CD4-positive, CD25-positive, alpha-beta regulatory T cell (primary cell): Measurements from ENCODE around the gene ENAM. TPM values are rescaled to one million over a fixed set of nuclear protein-coding genes. Genes with fewer than 3 reads are reported as not detected.

Experiments
- ATAC-seq, 2 donors: fragments of 150-1000 bp; cut with Tn5 transposase; one replicate each; pipeline ENCODE4 v1.10.0; 2021; ENCODE audit warnings: low read depth in 2 of 2, moderate number of reproducible peaks in 2 of 2, moderate library complexity in 1 of 2
- DNase-seq, 3 donors: peaks; one replicate each; pipeline versions ENCODE4 v3.0.0 to v3.0.0-alpha.2; 2012 to 2022; ENCODE audit warnings: mixed read lengths in 1 of 3
- H3K27ac ChIP-seq: one replicate; pipeline ENCODE4 v1.7.0; 2013; ENCODE audit warnings: mild to moderate bottlenecking, low read length; ENCODE audit not compliant: insufficient read depth, poor library complexity, severe bottlenecking
- H3K27me3 ChIP-seq: one replicate; pipeline ENCODE4 v1.7.0; 2013; ENCODE audit warnings: low read length; ENCODE audit not compliant: control insufficient read depth, insufficient read depth
- H3K36me3 ChIP-seq: one replicate; pipeline ENCODE4 v1.7.0; 2013; ENCODE audit warnings: mild to moderate bottlenecking, low read length, moderate library complexity; ENCODE audit not compliant: control insufficient read depth, insufficient read depth
- H3K4me1 ChIP-seq: 2 replicates; pipeline ENCODE4 v1.7.0; 2013; ENCODE audit warnings: mild to moderate bottlenecking, low read length; ENCODE audit not compliant: insufficient read depth, control insufficient read depth, poor library complexity, severe bottlenecking
- H3K4me3 ChIP-seq: one replicate; pipeline ENCODE4 v1.7.0; 2013; ENCODE audit warnings: low read depth, mild to moderate bottlenecking, low read length, moderate library complexity
- H3K9me3 ChIP-seq, 2 experiments: 1 replicate in 1 of 2; 2 replicates in 1 of 2; pipeline ENCODE4 v1.7.0; 2013; ENCODE audit warnings: low read length in 2 of 2, mild to moderate bottlenecking in 1 of 2, moderate library complexity in 1 of 2; ENCODE audit not compliant: control insufficient read depth in 2 of 2
- H3K27ac Mint-ChIP-seq, 3 donors: one replicate each; pipeline ENCODE4 v1.8.0; 2020 to 2022; ENCODE audit warnings: mild to moderate bottlenecking in 3 of 3, mixed read lengths in 3 of 3, moderate library complexity in 2 of 3
- H3K27me3 Mint-ChIP-seq: one replicate; pipeline ENCODE4 v1.8.0; 2022; ENCODE audit warnings: mild to moderate bottlenecking, mixed read lengths
- H3K36me3 Mint-ChIP-seq: one replicate; pipeline ENCODE4 v1.8.0; 2020; ENCODE audit warnings: mixed read lengths
- H3K4me1 Mint-ChIP-seq, 4 donors: one replicate each; pipeline ENCODE4 v1.8.0; 2020 to 2022; ENCODE audit warnings: mixed read lengths in 4 of 4, mild to moderate bottlenecking in 1 of 4
- H3K4me3 Mint-ChIP-seq, 4 donors: one replicate each; pipeline ENCODE4 v1.8.0; 2020 to 2022; ENCODE audit warnings: mild to moderate bottlenecking in 4 of 4, mixed read lengths in 4 of 4, moderate library complexity in 3 of 4
- H3K9me3 Mint-ChIP-seq, 7 donors: one replicate each; pipeline ENCODE4 v1.8.0; 2020 to 2022; ENCODE audit warnings: mixed read lengths in 7 of 7, mild to moderate bottlenecking in 3 of 7, moderate library complexity in 2 of 7
- polyA plus RNA-seq, 4 donors: library from polyadenylated mRNA; unstranded; fragments of 300-500 nt; fragmentation: Illumina TruSeq; gene quantifications; one replicate each; pipeline ENCODE4 v1.2.3, GENCODE V29; 2021
- total RNA-seq: library from RNA; stranded (reverse); gene quantifications from one replicate; pipeline ENCODE4 v1.2.3, GENCODE V29; 2022

The ENAM gene
- total and polyA plus RNA-seq, 5 donors from 2014 or later: not detected

DNA sequence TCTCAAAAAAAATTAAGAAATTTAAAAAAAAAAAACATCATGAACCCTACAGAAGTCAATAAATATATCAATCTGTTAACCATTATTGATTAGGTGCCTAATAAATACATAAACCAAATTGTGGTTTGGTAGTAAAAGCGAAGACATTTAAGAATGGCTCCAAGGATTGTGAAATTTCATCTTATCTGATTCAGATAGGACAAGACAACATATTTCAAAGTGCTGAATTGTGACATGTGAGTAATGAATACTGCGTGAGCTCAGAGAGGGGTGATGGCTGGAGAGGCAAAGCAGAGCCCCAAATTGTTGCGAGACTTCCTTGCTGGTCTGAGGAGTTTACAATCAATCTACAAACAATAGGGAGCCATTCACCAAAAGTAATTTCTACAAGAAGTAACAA, 28.2 kb upstream of the ENAM start:
- Mint-ChIP-seq H3K4me1 (no peaks in the 10 kb centered on the region), H3K27ac (no peak overlapping the region), H3K27me3 (peaks cover 11% of the 10 kb centered on the region), H3K36me3 (no peaks in the 10 kb centered on the region), H3K4me3 (no peak overlapping the region), H3K9me3 (no peaks in the 10 kb centered on the region)
- no peak for DNase-seq
- Histone ChIP-seq H3K9me3 (no peaks in the 10 kb centered on the region), H3K27me3 (peaks cover 4% of the 10 kb centered on the region), H3K36me3 (no peaks in the 10 kb centered on the region), H3K4me3 (no peak overlapping the region), H3K27ac (no peak overlapping the region), H3K4me1 (no peaks in the 10 kb centered on the region)
- ATAC-seq: no peak

- Histone ChIP-seq H3K27ac (no peak overlapping the region), H3K4me3 (no peak overlapping the region), H3K27me3 (peaks cover 4% of the 10 kb centered on the region), H3K9me3 (no peaks in the 10 kb centered on the region), H3K36me3 (no peaks in the 10 kb centered on the region), H3K4me1 (no peaks in the 10 kb centered on the region)
- ATAC-seq (no peak), DNase-seq (no peak)
- no peak overlapping the region for H3K4me3 Mint-ChIP-seq
- peaks cover 16% of the 10 kb centered on the region for H3K27me3 Mint-ChIP-seq
- no peaks in the 10 kb centered on the region for H3K36me3 Mint-ChIP-seq
- H3K27ac Mint-ChIP-seq: no peak overlapping the region
- no peaks in the 10 kb centered on the region for H3K9me3 Mint-ChIP-seq
- no peaks in the 10 kb centered on the region for H3K4me1 Mint-ChIP-seq
These were observed 27.6 kb upstream of the ENAM start for GRCh38 chr4:70600977-70601376.

- H3K9me3 ChIP-seq: no peaks in the 10 kb centered on the region
- Mint-ChIP-seq H3K36me3 (no peaks in the 10 kb centered on the region), H3K27me3 (peaks cover 16% of the 10 kb centered on the region), H3K4me1 (no peaks in the 10 kb centered on the region), H3K4me3 (no peak overlapping the region), H3K9me3 (no peaks in the 10 kb centered on the region), H3K27ac (no peak overlapping the region)
- DNase-seq (peak; percentile 45 to 78 (median 63)), ATAC-seq (peak; percentile 68 to 77)
- no peak overlapping the region for H3K27ac ChIP-seq
- H3K27me3 ChIP-seq: peaks cover 4% of the 10 kb centered on the region
- H3K4me3 ChIP-seq: no peak overlapping the region
- no peaks in the 10 kb centered on the region for H3K36me3 ChIP-seq
- H3K4me1 ChIP-seq: no peaks in the 10 kb centered on the region
These were observed 27.0 kb upstream of the ENAM start for GRCh38 chr4:70601422-70602039.

DNA sequence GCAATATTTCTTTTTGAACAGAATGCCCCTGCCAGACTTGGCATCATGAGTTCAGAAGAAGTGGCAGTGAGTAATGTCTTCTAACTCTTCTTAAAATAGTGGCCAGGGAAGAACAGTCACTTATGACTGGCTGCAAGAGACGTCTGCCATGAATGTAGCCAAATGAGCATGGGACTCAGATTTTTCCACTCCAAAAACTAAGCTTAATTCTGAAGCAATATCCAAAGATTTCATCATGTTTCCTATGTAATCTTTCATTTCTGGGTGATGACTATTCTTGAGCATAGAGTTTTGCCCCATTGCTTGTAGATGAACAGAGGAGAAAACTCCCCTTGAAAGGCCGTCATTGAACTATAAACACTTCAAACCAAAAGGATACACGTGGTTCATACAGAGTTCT, 24.7 kb upstream of the ENAM start:
- H3K4me3 ChIP-seq: no peak overlapping the region
- ATAC-seq (no peak), DNase-seq (no peak)
- no peak overlapping the region for H3K27ac Mint-ChIP-seq
- H3K36me3 ChIP-seq: no peaks in the 10 kb centered on the region
- no peak overlapping the region for H3K4me3 Mint-ChIP-seq
- no peaks in the 10 kb centered on the region for H3K9me3 ChIP-seq
- no peaks in the 10 kb centered on the region for H3K4me1 Mint-ChIP-seq
- H3K27me3 Mint-ChIP-seq: peaks cover 11% of the 10 kb centered on the region
- H3K27me3 ChIP-seq: no peaks in the 10 kb centered on the region
- H3K36me3 Mint-ChIP-seq: no peaks in the 10 kb centered on the region
- no peaks in the 10 kb centered on the region for H3K9me3 Mint-ChIP-seq
- no peak overlapping the region for H3K27ac ChIP-seq
- no peaks in the 10 kb centered on the region for H3K4me1 ChIP-seq

DNA sequence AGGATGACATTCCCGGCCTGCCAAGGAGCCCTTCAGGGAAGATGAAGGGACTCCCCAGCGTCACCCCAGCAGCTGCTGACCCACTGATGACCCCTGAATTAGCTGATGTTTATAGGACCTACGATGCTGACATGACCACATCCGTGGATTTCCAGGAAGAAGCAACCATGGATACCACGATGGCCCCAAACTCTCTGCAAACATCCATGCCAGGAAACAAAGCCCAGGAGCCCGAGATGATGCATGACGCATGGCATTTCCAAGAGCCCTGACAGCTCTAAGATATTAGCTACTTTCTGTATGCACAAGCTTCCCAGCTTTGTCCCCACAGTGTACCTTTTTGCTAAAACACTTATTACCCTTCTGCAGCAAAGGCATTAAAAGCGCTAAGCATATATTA, 22.1 kb upstream of the ENAM start:
- Histone ChIP-seq H3K27me3 (peaks cover 3% of the 10 kb centered on the region), H3K4me3 (no peak overlapping the region), H3K27ac (no peak overlapping the region), H3K9me3 (no peaks in the 10 kb centered on the region), H3K4me1 (no peaks in the 10 kb centered on the region), H3K36me3 (no peaks in the 10 kb centered on the region)
- no peaks in the 10 kb centered on the region for H3K9me3 Mint-ChIP-seq
- H3K4me3 Mint-ChIP-seq: no peak overlapping the region
- H3K4me1 Mint-ChIP-seq: no peaks in the 10 kb centered on the region
- H3K36me3 Mint-ChIP-seq: no peaks in the 10 kb centered on the region
- no peak for DNase-seq
- no peak overlapping the region for H3K27ac Mint-ChIP-seq
- peaks cover 21% of the 10 kb centered on the region for H3K27me3 Mint-ChIP-seq
- no peak for ATAC-seq

GRCh38 chr4:70607334-70607853, 21.1 kb upstream of the ENAM start:
- no peaks in the 10 kb centered on the region for H3K4me1 Mint-ChIP-seq
- H3K4me3 Mint-ChIP-seq: no peak overlapping the region
- H3K9me3 Mint-ChIP-seq: no peaks in the 10 kb centered on the region
- no peak overlapping the region for H3K27ac ChIP-seq
- no peaks in the 10 kb centered on the region for H3K9me3 ChIP-seq
- no peaks in the 10 kb centered on the region for H3K36me3 ChIP-seq
- no peak overlapping the region for H3K27ac Mint-ChIP-seq
- DNase-seq (no peak), ATAC-seq (no peak)
- H3K36me3 Mint-ChIP-seq: no peaks in the 10 kb centered on the region
- no peaks in the 10 kb centered on the region for H3K4me1 ChIP-seq
- peaks cover 3% of the 10 kb centered on the region for H3K27me3 ChIP-seq
- no peak overlapping the region for H3K4me3 ChIP-seq
- H3K27me3 Mint-ChIP-seq: peaks cover 28% of the 10 kb centered on the region

GRCh38 chr4:70608324-70608723, 20.2 kb upstream of the ENAM start:
- peaks cover 8% of the 10 kb centered on the region for H3K27me3 ChIP-seq
- DNase-seq (no peak), ATAC-seq (no peak)
- no peak overlapping the region for H3K4me3 Mint-ChIP-seq
- H3K9me3 ChIP-seq: no peaks in the 10 kb centered on the region
- H3K27ac ChIP-seq: no peak overlapping the region
- no peaks in the 10 kb centered on the region for H3K36me3 ChIP-seq
- no peaks in the 10 kb centered on the region for H3K9me3 Mint-ChIP-seq
- no peak overlapping the region for H3K4me3 ChIP-seq
- H3K27me3 Mint-ChIP-seq: peaks cover 37% of the 10 kb centered on the region
- H3K36me3 Mint-ChIP-seq: no peaks in the 10 kb centered on the region
- H3K4me1 Mint-ChIP-seq: peaks cover 0 to 4% (median 1%) of the 10 kb centered on the region in 4 donors
- H3K27ac Mint-ChIP-seq: no peak overlapping the region
- no peaks in the 10 kb centered on the region for H3K4me1 ChIP-seq
